ENCODE results near the gene IGF2BP2.

- TF ChIP-seq CTCF (IDR thresholded peaks at IDR 0.05) (no peak), EP300 (IDR thresholded peaks at IDR 0.05) (no peak)
Measured at GRCh38 chr3:185741586-185741985, 83.3 kb downstream of the IGF2BP2 start.

All from upper lobe of left lung (tissue), 4 donors.